ENCODE results near the gene NCBP1.

Gene NCBP1

GRCh38 chr9:97645720-97646119, 12.1 kb downstream of the NCBP1 start:
- Mint-ChIP-seq H3K36me3 (peaks cover 100% of the 10 kb centered on the region), H3K4me3 (no peak overlapping the region), H3K4me1 (peaks cover 6% of the 10 kb centered on the region)

GRCh38 chr9:97647996-97648395, 14.4 kb downstream of the NCBP1 start:
- Mint-ChIP-seq H3K4me1 (peaks cover 6% of the 10 kb centered on the region), H3K9me3 (no peaks in the 10 kb centered on the region), H3K36me3 (peaks cover 100% of the 10 kb centered on the region), H3K27ac (no peak overlapping the region), H3K4me3 (no peak overlapping the region)
- no peak for DNase-seq (ENCODE audit: low spot score in 2 of 2)
- no peak for ATAC-seq

More at GRCh38 chr9:97645720-97646119, 12.1 kb downstream of the NCBP1 start:
- H3K27ac Mint-ChIP-seq: no peak overlapping the region
- ATAC-seq (no peak), DNase-seq (ENCODE audit: low spot score in 2 of 2) (no peak)
- H3K9me3 Mint-ChIP-seq: no peaks in the 10 kb centered on the region

GRCh38 chr9:97651646-97652045, 18.0 kb downstream of the NCBP1 start:
- DNase-seq (ENCODE audit: low spot score in 2 of 2) (no peak), ATAC-seq (peak; percentile 65)
- Mint-ChIP-seq H3K4me1 (no peaks in the 10 kb centered on the region), H3K27ac (peak overlapping the region; percentile 23), H3K9me3 (no peaks in the 10 kb centered on the region), H3K36me3 (peaks cover 100% of the 10 kb centered on the region), H3K4me3 (no peak overlapping the region)

GRCh38 chr9:97658707-97659106, 25.1 kb downstream of the NCBP1 start:
- no peak overlapping the region for H3K27ac Mint-ChIP-seq

GRCh38 chr9:97659771-97660170, 26.1 kb downstream of the NCBP1 start:
- DNase-seq (ENCODE audit: low spot score in 2 of 2) (no peak), ATAC-seq (no peak)
- H3K36me3 Mint-ChIP-seq: peaks cover 100% of the 10 kb centered on the region
- peaks cover 5% of the 10 kb centered on the region for H3K4me1 Mint-ChIP-seq
- H3K9me3 Mint-ChIP-seq: no peaks in the 10 kb centered on the region
- H3K27ac Mint-ChIP-seq: peak overlapping the region; percentile 29
- H3K4me3 Mint-ChIP-seq: no peak overlapping the region

More at GRCh38 chr9:97658707-97659106, 25.1 kb downstream of the NCBP1 start:
- Mint-ChIP-seq H3K36me3 (peaks cover 100% of the 10 kb centered on the region), H3K9me3 (no peaks in the 10 kb centered on the region), H3K4me1 (no peaks in the 10 kb centered on the region), H3K4me3 (no peak overlapping the region)
- ATAC-seq (no peak), DNase-seq (ENCODE audit: low spot score in 2 of 2) (no peak)

GRCh38 chr9:97660340-97660739, 26.7 kb downstream of the NCBP1 start:
- Mint-ChIP-seq H3K4me3 (no peak overlapping the region), H3K4me1 (peaks cover 5% of the 10 kb centered on the region), H3K9me3 (no peaks in the 10 kb centered on the region), H3K36me3 (peaks cover 100% of the 10 kb centered on the region), H3K27ac (peak overlapping the region; percentile 45)
- DNase-seq (ENCODE audit: low spot score in 2 of 2) (no peak), ATAC-seq (no peak)

- Mint-ChIP-seq H3K9me3 (no peaks in the 10 kb centered on the region), H3K4me1 (peaks cover 5% of the 10 kb centered on the region), H3K27ac (peak overlapping the region; percentile 45), H3K36me3 (peaks cover 100% of the 10 kb centered on the region), H3K4me3 (no peak overlapping the region)
- no peak for ATAC-seq
- DNase-seq (ENCODE audit: low spot score in 2 of 2): no peak
Measured at GRCh38 chr9:97660847-97661246, 27.2 kb downstream of the NCBP1 start.

- peak; percentile 34 for ATAC-seq
- peak overlapping the region; percentile 35 for H3K27ac Mint-ChIP-seq
- H3K4me1 Mint-ChIP-seq: peaks cover 27% of the 10 kb centered on the region
- H3K9me3 Mint-ChIP-seq: no peaks in the 10 kb centered on the region
- no peak overlapping the region for H3K4me3 Mint-ChIP-seq
- DNase-seq (ENCODE audit: low spot score in 2 of 2): no peak
- H3K36me3 Mint-ChIP-seq: peaks cover 100% of the 10 kb centered on the region
Measured at GRCh38 chr9:97665742-97666141, 32.1 kb downstream of the NCBP1 start.

GRCh38 chr9:97666907-97667686, 33.5 kb downstream of the NCBP1 start:
- H3K36me3 Mint-ChIP-seq: peaks cover 100% of the 10 kb centered on the region
- peaks cover 27% of the 10 kb centered on the region for H3K4me1 Mint-ChIP-seq
- H3K27ac Mint-ChIP-seq: peak overlapping the region; percentile 35
- no peak overlapping the region for H3K4me3 Mint-ChIP-seq
- ATAC-seq (no peak), DNase-seq (ENCODE audit: low spot score in 2 of 2) (no peak)
- no peaks in the 10 kb centered on the region for H3K9me3 Mint-ChIP-seq

GRCh38 chr9:97668485-97668884, 34.9 kb downstream of the NCBP1 start:
- peaks cover 27% of the 10 kb centered on the region for H3K4me1 Mint-ChIP-seq
- ATAC-seq (peak; percentile 51), DNase-seq (ENCODE audit: low spot score in 2 of 2) (no peak)
- peaks cover 100% of the 10 kb centered on the region for H3K36me3 Mint-ChIP-seq
- H3K9me3 Mint-ChIP-seq: no peaks in the 10 kb centered on the region
- peak overlapping the region; percentile 50 for H3K27ac Mint-ChIP-seq
- H3K4me3 Mint-ChIP-seq: no peak overlapping the region

- Mint-ChIP-seq H3K27ac (peak overlapping the region; percentile 38), H3K4me1 (peaks cover 24% of the 10 kb centered on the region), H3K36me3 (peaks cover 100% of the 10 kb centered on the region), H3K4me3 (no peak overlapping the region), H3K9me3 (no peaks in the 10 kb centered on the region)
- DNase-seq (ENCODE audit: low spot score in 2 of 2) (no peak), ATAC-seq (no peak)
Measured at GRCh38 chr9:97670586-97670985, 37.0 kb downstream of the NCBP1 start.

- DNase-seq (ENCODE audit: low spot score in 2 of 2) (no peak), ATAC-seq (no peak)
- H3K9me3 Mint-ChIP-seq: no peaks in the 10 kb centered on the region
- no peak overlapping the region for H3K4me3 Mint-ChIP-seq
- H3K27ac Mint-ChIP-seq: no peak overlapping the region
- H3K36me3 Mint-ChIP-seq: peaks cover 100% of the 10 kb centered on the region
- peaks cover 19% of the 10 kb centered on the region for H3K4me1 Mint-ChIP-seq
Measured at GRCh38 chr9:97672403-97672802, 38.8 kb downstream of the NCBP1 start.

- no peak for DNase-seq (ENCODE audit: low spot score in 2 of 2)
- ATAC-seq: no peak
- Mint-ChIP-seq H3K27ac (peak overlapping the region; percentile 29), H3K4me3 (no peak overlapping the region), H3K4me1 (peaks cover 13% of the 10 kb centered on the region), H3K36me3 (peaks cover 100% of the 10 kb centered on the region), H3K9me3 (no peaks in the 10 kb centered on the region)
Measured at GRCh38 chr9:97673922-97674321, 40.3 kb downstream of the NCBP1 start.

- H3K36me3 Mint-ChIP-seq: peaks cover 100% of the 10 kb centered on the region
- no peak overlapping the region for H3K27ac Mint-ChIP-seq
- no peak for DNase-seq (ENCODE audit: low spot score in 2 of 2)
- H3K4me1 Mint-ChIP-seq: peaks cover 13% of the 10 kb centered on the region
- H3K9me3 Mint-ChIP-seq: no peaks in the 10 kb centered on the region
- peak; percentile 74 for ATAC-seq
- H3K4me3 Mint-ChIP-seq: no peak overlapping the region
Measured at GRCh38 chr9:97675655-97676054, 42.0 kb downstream of the NCBP1 start.

GRCh38 chr9:97682242-97682641, 48.6 kb downstream of the NCBP1 start:
- no peak for DNase-seq (ENCODE audit: low spot score in 2 of 2)
- Mint-ChIP-seq H3K9me3 (no peaks in the 10 kb centered on the region), H3K27ac (peak overlapping the region; percentile 79), H3K36me3 (peaks cover 95% of the 10 kb centered on the region), H3K4me3 (no peak overlapping the region), H3K4me1 (peaks cover 7% of the 10 kb centered on the region)
- ATAC-seq: no peak

- Mint-ChIP-seq H3K27ac (no peak overlapping the region), H3K4me3 (no peak overlapping the region), H3K4me1 (peaks cover 18% of the 10 kb centered on the region), H3K36me3 (peaks cover 98% of the 10 kb centered on the region), H3K9me3 (no peaks in the 10 kb centered on the region)
- DNase-seq (ENCODE audit: low spot score in 2 of 2) (no peak), ATAC-seq (no peak)
Measured at GRCh38 chr9:97688654-97689053, 55.0 kb downstream of the NCBP1 start.
